Mammary epithelial cell (primary cell): Measurements from ENCODE around the gene MLST8.

Source experiments
- EZH2 ChIP-seq: IDR thresholded peaks from 2 replicates; pipeline ENCODE4 v1.6.1; 2012; ENCODE audit warnings: low read length, inconsistent platforms, borderline replicate concordance
- TF ChIP-seq, protein P1 (sequence below), 2 donors: IDR thresholded peaks in 1 of 2; conservative IDR thresholded peaks in 1 of 2; 2 replicates each; pipeline ENCODE4 v1.5.1; 2011 to 2012; ENCODE audit warnings: inconsistent platforms in 2 of 2, low read length in 2 of 2, mild to moderate bottlenecking in 2 of 2, control low read depth in 1 of 2, low read depth in 1 of 2; ENCODE audit not compliant: insufficient read depth in 1 of 2; ENCODE audit errors: extremely low read depth in 1 of 2

DNA sequence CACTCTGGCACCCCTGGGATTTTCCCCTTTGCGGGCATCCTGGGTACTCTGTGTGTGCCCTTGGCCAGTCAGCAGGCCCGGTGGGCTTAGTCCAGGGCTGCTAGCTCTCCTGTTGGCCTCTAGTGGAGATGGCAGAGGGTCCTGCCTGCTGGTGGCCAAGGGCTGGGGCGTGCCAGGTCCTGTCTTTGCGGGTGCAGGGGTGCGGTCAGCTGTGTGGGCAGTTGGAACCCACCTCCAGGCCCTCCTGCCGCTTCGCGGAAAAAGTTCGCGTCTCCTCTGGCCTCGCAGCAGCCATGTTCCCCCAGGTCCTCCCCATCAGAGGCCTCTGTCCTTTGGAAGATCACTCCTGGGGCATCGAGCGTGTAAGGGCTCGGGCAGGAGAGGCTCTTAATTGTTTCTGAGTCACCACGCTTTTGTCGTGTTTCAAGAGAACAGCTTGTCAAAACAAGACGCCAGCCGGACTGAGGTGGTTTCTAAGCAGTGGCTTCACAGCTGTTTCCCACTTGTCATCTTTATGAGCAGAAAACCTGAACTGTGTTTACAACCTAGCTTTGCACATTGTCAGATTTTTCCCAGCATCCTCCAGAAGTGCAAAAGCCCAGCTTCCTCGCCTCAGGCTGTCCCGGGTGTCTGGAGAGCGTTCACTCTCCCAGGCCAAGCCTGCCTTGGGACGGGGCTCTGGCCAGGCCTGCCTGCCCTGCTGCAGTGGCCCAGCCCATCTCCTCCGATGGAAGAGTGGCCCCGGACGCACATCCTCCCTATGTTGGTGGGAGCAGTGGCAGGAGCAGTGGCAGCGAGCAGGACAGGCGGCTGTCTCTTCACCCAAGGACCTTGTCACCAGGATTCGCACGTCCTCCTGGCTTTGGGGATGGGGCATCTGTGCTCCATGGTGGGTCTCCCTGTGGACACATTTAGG, 26.0 kb downstream of the MLST8 start:
- TF ChIP-seq, protein P1, sequence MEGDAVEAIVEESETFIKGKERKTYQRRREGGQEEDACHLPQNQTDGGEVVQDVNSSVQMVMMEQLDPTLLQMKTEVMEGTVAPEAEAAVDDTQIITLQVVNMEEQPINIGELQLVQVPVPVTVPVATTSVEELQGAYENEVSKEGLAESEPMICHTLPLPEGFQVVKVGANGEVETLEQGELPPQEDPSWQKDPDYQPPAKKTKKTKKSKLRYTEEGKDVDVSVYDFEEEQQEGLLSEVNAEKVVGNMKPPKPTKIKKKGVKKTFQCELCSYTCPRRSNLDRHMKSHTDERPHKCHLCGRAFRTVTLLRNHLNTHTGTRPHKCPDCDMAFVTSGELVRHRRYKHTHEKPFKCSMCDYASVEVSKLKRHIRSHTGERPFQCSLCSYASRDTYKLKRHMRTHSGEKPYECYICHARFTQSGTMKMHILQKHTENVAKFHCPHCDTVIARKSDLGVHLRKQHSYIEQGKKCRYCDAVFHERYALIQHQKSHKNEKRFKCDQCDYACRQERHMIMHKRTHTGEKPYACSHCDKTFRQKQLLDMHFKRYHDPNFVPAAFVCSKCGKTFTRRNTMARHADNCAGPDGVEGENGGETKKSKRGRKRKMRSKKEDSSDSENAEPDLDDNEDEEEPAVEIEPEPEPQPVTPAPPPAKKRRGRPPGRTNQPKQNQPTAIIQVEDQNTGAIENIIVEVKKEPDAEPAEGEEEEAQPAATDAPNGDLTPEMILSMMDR (conservative IDR thresholded peaks at IDR 0.05 in 1 of 2, IDR thresholded peaks at IDR 0.05 in 1 of 2; ENCODE audit: extremely low read depth in 1 of 2, insufficient read depth in 1 of 2, low read depth in 1 of 2, low read length in 2 of 2), result no peak
- TF ChIP-seq EZH2, result no peak
